HPDE6-E6E7 (cell line): ENCODE measurements around the gene PLXND1.
"Not testable (repeated sequence)": the region's sequence is repeated elsewhere in the genome, so short reads cannot be mapped to it uniquely, and the experiment has no call there.

Source experiments
- DNase-seq: peaks from one replicate; pipeline ENCODE4 v3.0.0; 2011; ENCODE audit warnings: missing footprints; ENCODE audit errors: extremely low spot score

Gene PLXND1

GRCh38 chr3:129606636-129607390 is at the start of gene PLXND1:
Gene PLXND1 (minus strand): TSS chr3:129606676. CDS start chr3:129606639, 37 bp downstream.
- DNase-seq: no peak

DNA sequence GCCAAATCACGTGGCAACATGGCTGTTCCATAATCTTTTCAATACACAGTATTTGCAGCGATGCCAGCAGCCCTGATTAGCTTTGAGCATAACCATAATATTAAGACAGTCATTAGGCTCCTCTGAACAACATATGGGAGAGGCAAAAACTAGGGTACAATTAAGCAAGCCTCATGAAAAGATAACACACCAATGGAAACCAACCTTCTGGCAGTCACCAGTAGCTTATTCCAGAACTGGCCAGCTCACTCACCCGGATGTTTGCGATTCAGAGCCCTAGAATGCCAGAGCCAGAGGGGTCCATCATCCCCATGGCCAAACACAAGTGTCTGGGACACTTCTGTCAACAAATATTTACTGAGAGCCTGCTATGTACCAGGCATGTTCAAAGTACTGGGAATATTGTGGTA is 48.8 kb upstream of the PLXND1 start:
- DNase-seq: no peak

DNA sequence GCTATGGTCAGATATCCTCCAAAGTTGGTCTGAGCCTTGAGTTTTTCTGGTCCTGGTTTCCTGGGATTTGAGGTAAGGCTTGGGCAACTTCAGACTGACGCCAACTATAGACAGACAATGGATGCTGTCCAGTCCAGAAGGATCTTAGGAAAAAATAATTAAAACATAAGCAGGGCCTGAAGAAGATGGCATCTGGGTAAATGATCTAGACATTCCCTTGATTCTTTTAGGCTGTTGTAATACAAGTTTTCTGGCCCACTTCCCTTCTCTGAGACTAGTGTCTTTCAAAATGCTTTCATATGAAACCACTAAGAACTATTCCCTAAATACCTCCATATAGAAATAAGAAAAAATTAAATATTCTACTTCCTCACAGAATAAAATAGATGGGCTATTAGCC is 47.7 kb upstream of the PLXND1 start:
- no peak for DNase-seq

DNA sequence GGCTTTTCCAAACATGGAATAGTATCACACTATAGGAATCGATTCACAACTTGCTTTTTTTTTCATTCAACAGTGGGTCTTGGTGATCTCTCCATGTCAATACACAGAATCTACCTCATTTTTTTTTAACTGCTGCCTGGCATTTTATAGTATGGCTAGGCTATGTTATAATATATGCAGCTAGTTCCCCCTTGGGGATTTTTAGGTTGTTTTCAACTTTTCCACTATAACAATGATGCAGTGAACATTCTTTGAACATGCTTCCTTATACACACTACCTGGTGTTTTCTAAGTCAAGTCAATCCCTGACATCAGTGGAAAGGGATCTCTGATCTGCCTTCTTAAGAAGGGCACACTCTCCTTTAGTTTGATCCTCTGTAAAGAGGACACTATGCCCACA is 46.5 kb upstream of the PLXND1 start:
- no peak for DNase-seq

- no peak for DNase-seq
Observed at GRCh38 chr3:129651435-129652202, 45.1 kb upstream of the PLXND1 start.

GRCh38 chr3:129650256-129650872 is 43.9 kb upstream of the PLXND1 start:
- DNase-seq: peak; percentile 42

- no peak for DNase-seq
Observed at GRCh38 chr3:129648391-129648790, 41.9 kb upstream of the PLXND1 start.

- no peak for DNase-seq
Observed at GRCh38 chr3:129645286-129645685, 38.8 kb upstream of the PLXND1 start.

DNA sequence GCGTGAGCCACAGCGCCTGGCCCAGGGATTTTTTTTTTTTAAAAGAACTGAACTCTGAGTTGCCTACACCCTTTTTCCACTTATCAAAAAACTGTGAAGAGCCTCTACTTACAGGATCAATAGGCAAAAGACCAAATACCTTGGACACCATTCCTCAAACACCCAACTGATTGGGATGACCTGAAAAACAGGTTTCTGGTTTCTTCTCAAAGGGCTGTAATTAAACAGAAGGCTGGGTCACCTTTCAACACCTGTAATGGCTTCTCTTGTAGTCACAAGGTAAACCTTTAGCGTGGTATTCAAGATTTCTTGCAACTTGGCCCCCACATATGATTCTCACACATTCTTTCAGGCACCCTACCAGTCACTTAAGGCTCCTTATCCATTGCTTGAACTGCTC is 38.4 kb upstream of the PLXND1 start:
- DNase-seq: no peak

GRCh38 chr3:129641567-129642260 is 35.2 kb upstream of the PLXND1 start:
- not testable (repeated sequence) for DNase-seq

- not testable (repeated sequence) for DNase-seq
Observed at GRCh38 chr3:129640985-129641384, 34.5 kb upstream of the PLXND1 start.

- DNase-seq: no peak
Observed at GRCh38 chr3:129638481-129638880, 32.0 kb upstream of the PLXND1 start.

DNA sequence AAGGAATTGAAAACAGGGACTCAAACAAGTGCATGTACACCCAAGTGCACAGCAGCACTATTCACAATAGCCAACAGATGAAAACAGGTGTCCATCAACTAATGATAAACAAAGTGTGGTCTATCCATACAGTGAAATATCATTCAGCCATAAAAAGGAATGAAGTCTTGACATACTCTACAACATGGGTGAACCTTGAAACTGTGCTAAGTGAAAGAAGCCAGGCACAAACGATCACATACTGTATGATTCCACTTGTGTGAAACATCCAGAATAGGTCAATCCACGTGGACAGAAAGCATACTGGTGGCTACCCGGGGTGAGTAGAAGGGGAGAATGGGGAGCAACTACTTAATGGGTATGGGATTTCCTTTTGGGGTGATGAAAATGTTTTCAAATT is 29.6 kb upstream of the PLXND1 start:
- DNase-seq: no peak

GRCh38 chr3:129635656-129636055 is 29.2 kb upstream of the PLXND1 start:
- no peak for DNase-seq

DNA sequence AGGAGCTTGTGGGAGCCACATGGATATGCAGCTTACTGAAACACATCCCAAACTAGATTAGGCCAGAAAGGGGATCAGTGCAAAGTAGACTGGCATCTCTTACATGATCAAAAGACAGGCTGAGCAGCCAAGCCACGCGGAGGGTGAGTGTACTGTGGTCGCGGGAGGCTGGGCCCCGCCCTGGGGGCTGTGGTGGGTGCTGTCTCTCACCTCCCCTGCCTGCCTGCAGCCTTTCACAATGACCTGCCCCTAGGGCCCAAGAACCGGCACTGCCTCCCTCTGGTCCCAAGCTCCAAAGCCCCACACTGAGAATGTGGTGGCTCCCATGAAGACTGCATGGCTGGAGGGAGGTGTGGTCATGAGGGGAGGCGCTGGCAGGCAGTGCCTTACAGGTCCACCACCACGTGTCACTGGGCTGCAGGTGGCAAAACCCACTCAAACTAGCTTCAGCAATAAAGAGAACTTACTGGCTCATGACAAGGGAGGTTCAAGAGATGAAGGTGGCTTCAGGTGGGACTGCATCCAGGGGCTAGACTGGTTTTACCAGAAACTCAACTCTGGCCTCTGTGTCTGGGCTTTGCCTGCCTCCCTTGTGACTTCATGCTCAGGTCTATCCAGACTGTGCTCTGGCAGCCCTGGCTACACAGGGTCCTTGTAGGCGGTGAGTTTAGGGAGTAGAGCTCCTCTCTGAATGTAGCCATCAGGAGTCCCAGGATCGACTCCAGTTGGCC is 27.4 kb upstream of the PLXND1 start:
- no peak for DNase-seq

DNA sequence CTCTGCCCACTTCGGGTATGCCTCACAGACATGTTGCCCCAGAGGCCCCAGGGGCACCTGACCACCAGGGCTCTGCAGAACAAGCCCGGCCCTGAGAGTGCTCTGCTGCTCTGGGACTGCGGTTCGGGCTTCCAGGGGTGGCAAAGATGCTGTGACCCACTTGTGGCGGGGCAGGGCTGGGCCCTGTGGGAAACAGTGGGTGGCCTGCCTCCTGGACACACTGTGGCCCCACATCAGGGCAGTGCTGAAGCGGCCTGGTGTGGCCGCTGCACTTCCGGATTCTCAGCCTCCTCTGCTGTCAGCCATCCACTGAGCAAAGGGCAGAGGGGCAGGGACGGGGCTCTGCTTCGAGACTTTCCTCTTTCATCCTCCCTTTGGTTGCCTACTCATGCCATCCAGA is 26.5 kb upstream of the PLXND1 start:
- no peak for DNase-seq

GRCh38 chr3:129632556-129632955 is 26.1 kb upstream of the PLXND1 start:
- DNase-seq: no peak

DNA sequence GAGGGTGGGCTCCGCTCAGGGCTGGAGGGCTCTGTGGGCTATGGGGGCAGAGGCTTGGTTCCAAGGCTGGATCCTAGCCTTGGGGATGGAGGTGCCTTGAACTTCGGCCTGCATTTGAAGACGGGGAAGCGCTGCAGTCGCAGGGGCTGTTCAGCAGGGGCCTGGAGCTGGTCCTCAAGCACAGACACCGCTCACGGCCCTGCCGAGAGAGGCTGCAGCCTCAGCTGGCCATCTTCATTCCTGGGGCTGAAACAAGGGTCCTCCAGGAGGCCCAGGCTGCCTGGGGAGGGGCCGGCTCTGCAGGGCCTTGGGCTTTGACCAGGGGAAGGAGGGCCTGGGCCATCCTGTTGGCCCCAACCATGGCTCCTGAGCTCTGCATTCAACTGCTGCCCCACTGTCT is 25.6 kb upstream of the PLXND1 start:
- no peak for DNase-seq

GRCh38 chr3:129629011-129629410 is 22.5 kb upstream of the PLXND1 start:
- DNase-seq: no peak

GRCh38 chr3:129628169-129628522 is 21.7 kb upstream of the PLXND1 start:
- no peak for DNase-seq

DNA sequence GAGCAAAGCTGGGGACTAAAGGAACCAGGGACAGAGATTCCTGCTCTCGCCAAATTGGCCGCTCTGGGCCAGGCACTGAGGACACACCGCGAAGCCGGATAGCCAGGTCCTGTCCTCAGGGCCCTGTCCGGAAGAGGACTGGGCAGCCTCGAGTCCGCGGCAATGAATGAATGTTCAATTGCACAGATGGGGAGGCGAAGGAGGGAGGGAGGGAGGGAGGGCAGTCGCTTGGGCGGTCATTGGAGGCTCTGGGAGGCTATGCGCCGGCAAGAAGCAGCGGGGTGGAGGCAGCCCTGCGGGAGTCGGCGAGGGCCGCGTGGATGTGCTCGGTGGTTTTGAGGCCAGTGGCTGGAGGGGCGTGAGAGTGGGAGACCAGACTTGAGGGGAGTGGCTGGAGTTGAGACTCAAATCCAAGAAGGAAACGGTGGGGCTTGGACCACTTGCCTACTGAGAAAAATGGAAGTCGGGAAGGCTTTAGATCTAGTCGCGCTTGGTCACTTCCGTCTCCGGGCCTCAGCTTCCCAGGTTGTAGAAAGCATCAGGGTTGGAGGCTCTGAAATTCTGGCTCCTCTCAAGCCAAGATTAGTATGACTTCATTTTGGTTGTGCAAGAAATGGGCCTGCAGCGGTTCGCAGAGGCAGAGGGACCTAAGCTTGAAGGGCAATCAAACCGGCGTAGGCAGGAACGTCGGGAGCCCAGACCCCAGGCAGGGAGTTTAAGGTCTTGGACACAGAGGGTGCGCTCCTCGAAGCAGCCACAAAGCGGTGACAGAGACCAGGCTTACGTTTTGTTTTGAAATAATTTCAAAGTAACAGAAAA is 21.1 kb upstream of the PLXND1 start:
- peak; percentile 79 for DNase-seq
